DMS 273 treated with DMSO at 0.1 percent for 48 hours (cell line): Measurements from ENCODE around the gene CA9.

Source experiments
- DNase-seq: peaks from one replicate; lab custom pipeline; 2025; lab: John Stamatoyannopoulos, UW

CA9 gene

GRCh38 chr9:35691757-35692301 is 18.1 kb downstream of the CA9 start:
- no peak for DNase-seq

GRCh38 chr9:35695943-35696401 is 22.2 kb downstream of the CA9 start:
- no peak for DNase-seq

GRCh38 chr9:35696520-35697215 is 22.9 kb downstream of the CA9 start:
- no peak for DNase-seq

- DNase-seq: no peak
Measured at GRCh38 chr9:35697486-35697885, 23.8 kb downstream of the CA9 start.

- DNase-seq: no peak
Measured at GRCh38 chr9:35698231-35698630, 24.5 kb downstream of the CA9 start.

- DNase-seq: no peak
Measured at GRCh38 chr9:35700031-35700430, 26.3 kb downstream of the CA9 start.

GRCh38 chr9:35700942-35701341 is 27.2 kb downstream of the CA9 start:
- DNase-seq: no peak

- DNase-seq: no peak
Measured at GRCh38 chr9:35702696-35703095, 29.0 kb downstream of the CA9 start.

- no peak for DNase-seq
Measured at GRCh38 chr9:35703906-35704672, 30.4 kb downstream of the CA9 start.

GRCh38 chr9:35705372-35705771 is 31.6 kb downstream of the CA9 start:
- no peak for DNase-seq

- no peak for DNase-seq
Measured at GRCh38 chr9:35705836-35706430, 32.2 kb downstream of the CA9 start.

- no peak for DNase-seq
Measured at GRCh38 chr9:35706951-35707350, 33.2 kb downstream of the CA9 start.

- DNase-seq: no peak
Measured at GRCh38 chr9:35708146-35708545, 34.4 kb downstream of the CA9 start.

- no peak for DNase-seq
Measured at GRCh38 chr9:35710818-35711500, 37.2 kb downstream of the CA9 start.

GRCh38 chr9:35711501-35712428 is 38.0 kb downstream of the CA9 start:
- no peak for DNase-seq

GRCh38 chr9:35712762-35713400 is 39.2 kb downstream of the CA9 start:
- no peak for DNase-seq

- DNase-seq: no peak
Measured at GRCh38 chr9:35713578-35713977, 39.9 kb downstream of the CA9 start.

- no peak for DNase-seq
Measured at GRCh38 chr9:35714123-35714522, 40.4 kb downstream of the CA9 start.

- DNase-seq: no peak
Measured at GRCh38 chr9:35714579-35715252, 41.0 kb downstream of the CA9 start.

- DNase-seq: no peak
Measured at GRCh38 chr9:35716230-35716629, 42.5 kb downstream of the CA9 start.
